Lower leg skin (tissue), 4 donors: ENCODE measurements around the gene B3GNT4. TPM values are rescaled to one million over a fixed set of nuclear protein-coding genes. Genes with fewer than 3 reads are reported as not detected.
"Not testable (repeated sequence)": the region's sequence is repeated elsewhere in the genome, so short reads cannot be mapped to it uniquely, and the experiment has no call there.

Source experiments
- DNase-seq, 2 donors: peaks; one replicate each; pipeline ENCODE4 v3.0.0-alpha.2; 2019; ENCODE audit warnings: low spot score in 2 of 2
- H3K4me3 ChIP-seq: fragments of 200-600 bp; sonication (generic); 2 replicates; pipeline ENCODE4 v1.5.1; 2017; ENCODE audit warnings: mild to moderate bottlenecking, low read depth; ENCODE audit not compliant: poor library complexity, severe bottlenecking
- POLR2A ChIP-seq, 2 donors: fragments of 450-650 bp; IDR thresholded peaks; one replicate each; pipeline ENCODE4 v1.6.1; 2016 to 2017; ENCODE audit warnings: antibody characterized with exemption in 2 of 2, mild to moderate bottlenecking in 1 of 2, moderate library complexity in 1 of 2
- WGBS, 2 donors: methylation state at CpG; one replicate each; pipeline ENCODE4 v1.1.5; 2018; 5-methylcytosine and 5-hydroxymethylcytosine counted together
- intact Hi-C: fragments of 100-400 bp; cut with DNase I; formaldehyde crosslinking; loops from one replicate; pipeline ENCODE4 v1.15.0; 2023; ENCODE audit warnings: low total_unique reads
- total RNA-seq, 4 donors: library from RNA; depleted of rRNA; stranded (reverse); fragments of >200 nt; gene quantifications; one replicate each; pipeline ENCODE4 v1.1.0, GENCODE V29; 2016
- TF ChIP-seq, protein P1 (sequence below), 3 donors: fragments of 450-650 bp; IDR thresholded peaks; one replicate each; pipeline ENCODE4 v1.5.1; 2016; ENCODE audit warnings: antibody characterized with exemption in 3 of 3, mild to moderate bottlenecking in 3 of 3, moderate library complexity in 2 of 3

B3GNT4 gene
- total RNA-seq, 4 donors from 2014 or later: 7.4 to 14.9 (median 8.1) TPM

DNA sequence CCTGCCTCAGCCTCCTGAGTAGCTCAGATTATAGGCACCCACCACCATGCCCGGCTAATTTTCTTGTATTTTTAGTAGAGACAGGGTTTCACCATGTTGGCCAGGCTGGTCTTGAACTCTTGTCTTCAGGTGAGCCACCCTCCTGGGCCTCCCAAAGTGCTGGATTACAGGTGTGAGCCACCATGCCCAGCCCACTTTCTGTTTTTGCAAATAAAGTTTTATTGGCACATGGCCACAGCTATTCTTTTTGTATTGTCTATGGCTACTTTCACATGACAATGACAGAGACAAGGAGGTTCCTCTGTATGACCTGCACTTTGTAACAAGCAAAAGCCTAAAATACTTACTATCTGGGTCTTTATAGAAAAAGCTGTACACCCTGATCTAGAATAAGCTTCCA, 42.0 kb downstream of the B3GNT4 start:
- intact Hi-C loops: no loop called here
- 92 to 93% methylated on average over 1 of the region's 1 CpG for WGBS, 2 donors
- TF ChIP-seq POLR2A (IDR thresholded peaks at IDR 0.05): no peak
- TF ChIP-seq, protein P1, sequence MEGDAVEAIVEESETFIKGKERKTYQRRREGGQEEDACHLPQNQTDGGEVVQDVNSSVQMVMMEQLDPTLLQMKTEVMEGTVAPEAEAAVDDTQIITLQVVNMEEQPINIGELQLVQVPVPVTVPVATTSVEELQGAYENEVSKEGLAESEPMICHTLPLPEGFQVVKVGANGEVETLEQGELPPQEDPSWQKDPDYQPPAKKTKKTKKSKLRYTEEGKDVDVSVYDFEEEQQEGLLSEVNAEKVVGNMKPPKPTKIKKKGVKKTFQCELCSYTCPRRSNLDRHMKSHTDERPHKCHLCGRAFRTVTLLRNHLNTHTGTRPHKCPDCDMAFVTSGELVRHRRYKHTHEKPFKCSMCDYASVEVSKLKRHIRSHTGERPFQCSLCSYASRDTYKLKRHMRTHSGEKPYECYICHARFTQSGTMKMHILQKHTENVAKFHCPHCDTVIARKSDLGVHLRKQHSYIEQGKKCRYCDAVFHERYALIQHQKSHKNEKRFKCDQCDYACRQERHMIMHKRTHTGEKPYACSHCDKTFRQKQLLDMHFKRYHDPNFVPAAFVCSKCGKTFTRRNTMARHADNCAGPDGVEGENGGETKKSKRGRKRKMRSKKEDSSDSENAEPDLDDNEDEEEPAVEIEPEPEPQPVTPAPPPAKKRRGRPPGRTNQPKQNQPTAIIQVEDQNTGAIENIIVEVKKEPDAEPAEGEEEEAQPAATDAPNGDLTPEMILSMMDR (IDR thresholded peaks at IDR 0.05): no peak
- no peak overlapping the region for H3K4me3 ChIP-seq
- DNase-seq: no peak

DNA sequence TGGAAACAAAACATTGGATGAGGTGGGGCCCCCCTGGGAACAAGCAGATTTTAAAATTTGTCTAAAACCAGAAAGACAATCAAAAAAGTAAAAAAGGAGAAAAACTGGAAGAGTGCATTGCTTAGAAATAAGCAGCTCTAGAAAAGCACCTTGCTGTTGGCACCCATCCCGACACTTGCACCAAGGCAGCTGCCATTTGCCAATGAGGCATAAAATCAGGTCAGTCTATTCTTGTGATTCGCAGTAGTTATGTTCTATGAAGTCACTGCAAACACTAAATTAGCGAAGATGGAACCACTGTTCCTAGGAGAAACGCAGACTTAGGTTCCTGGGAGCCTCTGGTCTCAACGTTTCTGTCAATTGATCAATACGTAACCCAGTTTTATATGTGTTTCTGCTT, 46.5 kb downstream of the B3GNT4 start:
- intact Hi-C loops: no loop called here
- H3K4me3 ChIP-seq: no peak overlapping the region
- WGBS, 2 donors: 94 to 96% methylated on average over 6 of the region's 6 CpGs
- DNase-seq: no peak
- TF ChIP-seq, protein P1 (IDR thresholded peaks at IDR 0.05): no peak
- TF ChIP-seq POLR2A (IDR thresholded peaks at IDR 0.05): no peak

DNA sequence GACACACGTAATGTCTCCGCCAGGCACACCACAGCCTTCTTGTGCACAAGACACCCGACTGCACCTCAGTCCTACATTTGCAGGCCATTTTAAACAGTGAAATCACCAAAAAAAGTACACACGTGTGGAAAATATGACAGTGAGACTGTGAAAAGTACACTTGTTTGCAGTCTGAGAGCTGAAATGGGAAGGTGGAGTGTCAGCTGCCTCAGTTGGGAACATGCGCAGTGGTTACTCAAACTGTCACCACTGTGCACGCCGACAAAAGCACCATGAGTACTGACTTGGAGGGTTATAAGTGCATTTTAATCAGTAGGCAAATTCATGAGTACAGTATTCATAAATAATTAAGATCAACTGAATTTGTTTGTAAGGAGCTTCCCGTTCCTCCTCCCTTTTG, 47.0 kb downstream of the B3GNT4 start:
- no peak for DNase-seq
- intact Hi-C loops: no loop called here
- WGBS, 2 donors: 96% methylated on average over 8 of the region's 8 CpGs
- H3K4me3 ChIP-seq: no peak overlapping the region
- TF ChIP-seq, protein P1 (IDR thresholded peaks at IDR 0.05): no peak
- no peak for TF ChIP-seq POLR2A (IDR thresholded peaks at IDR 0.05)

DNA sequence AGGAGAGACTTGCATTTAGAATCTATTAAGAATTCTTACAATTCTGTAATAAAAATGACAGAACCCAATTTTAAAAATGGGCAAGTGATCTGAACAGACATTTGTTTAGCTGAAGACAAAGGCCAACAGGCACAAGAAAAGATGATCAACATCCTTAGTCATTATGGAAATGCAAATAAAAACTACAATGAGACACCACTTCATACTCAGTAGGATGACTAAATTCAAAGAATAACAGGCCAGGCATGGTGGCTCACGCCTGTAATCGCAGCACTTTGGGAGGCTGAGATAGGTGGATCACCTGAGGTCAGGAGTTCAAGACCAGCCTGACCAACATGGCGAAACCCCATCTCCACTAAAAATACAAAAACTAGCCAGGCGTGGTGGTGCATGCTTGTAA, 55.0 kb downstream of the B3GNT4 start:
- WGBS, 2 donors: 94 to 97% methylated on average over 4 of the region's 4 CpGs
- intact Hi-C loops, H3K4me3 ChIP-seq, DNase-seq: not testable (repeated sequence)

Other genes with a start within 250 kb of the B3GNT4 start
- gene BCL7A, start 181.8 kb upstream of the B3GNT4 start, total RNA-seq: 10 to 100 TPM; 17.8 to 22.3 (median 18.9) TPM
- 10 to 100 TPM; 15.5 to 34.5 (median 19.8) TPM for gene MLXIP, start 125.0 kb upstream of the B3GNT4 start, total RNA-seq
- gene IL31, start 29.5 kb upstream of the B3GNT4 start, total RNA-seq: not detected
- 1 to 10 TPM in 2 of 4 donors, not detected in 2; 1.2 to 2.3 TPM for gene LRRC43, start 20.6 kb upstream of the B3GNT4 start, total RNA-seq
- 10 to 100 TPM; 35.5 to 43.9 (median 40.8) TPM for gene DIABLO, start 22.3 kb downstream of the B3GNT4 start, total RNA-seq
- 10 to 100 TPM; 13.5 to 22.4 (median 17.3) TPM for gene VPS33A, start 62.8 kb downstream of the B3GNT4 start, total RNA-seq
- gene CLIP1, start 219.0 kb downstream of the B3GNT4 start, total RNA-seq: 100 to 1,000 TPM; 118 to 164 (median 133) TPM